Liver (tissue), 9 donors: Measurements from ENCODE around the gene ST6GALNAC3. TPM values are rescaled to one million over a fixed set of nuclear protein-coding genes. Genes with fewer than 3 reads are reported as not detected.

ENCODE experiments used
- DNase-seq: peaks from one replicate; pipeline ENCODE4 v3.0.0-alpha.2; 2017; ENCODE audit warnings: low spot score
- H3K27ac ChIP-seq, 2 donors: one replicate each; pipeline ENCODE4 v1.7.0; 2013; ENCODE audit warnings: inconsistent platforms in 2 of 2, low read length in 2 of 2, control low read depth in 1 of 2, low read depth in 1 of 2, mild to moderate bottlenecking in 1 of 2
- H3K27me3 ChIP-seq, 4 donors: one replicate each; pipeline versions ENCODE4 v1.6.1 to v1.7.0; 2013; ENCODE audit warnings: low read length in 3 of 4, inconsistent platforms in 1 of 4, mild to moderate bottlenecking in 1 of 4, moderate library complexity in 1 of 4; ENCODE audit not compliant: control insufficient read depth in 4 of 4, insufficient read depth in 4 of 4
- H3K36me3 ChIP-seq, 4 donors: one replicate each; pipeline versions ENCODE4 v1.6.1 to v1.7.0; 2013; ENCODE audit warnings: low read length in 3 of 4, mild to moderate bottlenecking in 3 of 4, low read depth in 1 of 4, moderate library complexity in 1 of 4; ENCODE audit not compliant: control insufficient read depth in 4 of 4, insufficient read depth in 3 of 4
- H3K4me1 ChIP-seq, 4 donors: one replicate each; pipeline versions ENCODE4 v1.6.1 to v1.7.0; 2013; ENCODE audit warnings: low read length in 3 of 4, mild to moderate bottlenecking in 3 of 4, moderate library complexity in 1 of 4; ENCODE audit not compliant: control insufficient read depth in 4 of 4, insufficient read depth in 4 of 4
- H3K4me3 ChIP-seq, 3 donors: one replicate each; pipeline versions ENCODE4 v1.6.1 to v1.7.0; 2013; ENCODE audit warnings: low read length in 3 of 3, control low read depth in 1 of 3, low read depth in 1 of 3, mild to moderate bottlenecking in 1 of 3
- H3K9ac ChIP-seq, 2 donors: one replicate each; pipeline ENCODE4 v1.7.0; 2013; ENCODE audit warnings: low read length in 2 of 2, mild to moderate bottlenecking in 2 of 2, moderate library complexity in 2 of 2, control low read depth in 1 of 2, low read depth in 1 of 2
- H3K9me3 ChIP-seq, 4 donors: one replicate each; pipeline versions ENCODE4 v1.6.1 to v1.7.0; 2013; ENCODE audit warnings: low read length in 3 of 4; ENCODE audit not compliant: control insufficient read depth in 4 of 4
- ATF3 ChIP-seq: IDR thresholded peaks from 2 replicates; pipeline ENCODE4 v1.6.1; 2016; ENCODE audit warnings: antibody characterized with exemption
- CTCF ChIP-seq: fragments of 150-350 bp; IDR thresholded peaks from 2 replicates; pipeline ENCODE4 v1.5.1; 2017; ENCODE audit warnings: improper control_type of control experiment, low read depth, low read length; ENCODE audit not compliant: missing input control
- EGR1 ChIP-seq, 2 donors: IDR thresholded peaks; 2 replicates each; pipeline ENCODE4 v1.6.1; 2016 to 2018; ENCODE audit warnings: antibody characterized with exemption in 2 of 2, low read depth in 2 of 2
- FOXA1 ChIP-seq: IDR thresholded peaks from 2 replicates; pipeline ENCODE4 v1.6.1; 2016; ENCODE audit warnings: antibody characterized with exemption
- FOXA2 ChIP-seq: IDR thresholded peaks from 2 replicates; pipeline ENCODE4 v1.6.1; 2016; ENCODE audit warnings: antibody characterized with exemption
- GABPA ChIP-seq, 2 donors: IDR thresholded peaks in 1 of 2; conservative IDR thresholded peaks in 1 of 2; 2 replicates each; pipeline ENCODE4 v1.6.1; 2016; ENCODE audit warnings: antibody characterized with exemption in 2 of 2, mild to moderate bottlenecking in 1 of 2, moderate library complexity in 1 of 2
- HNF4A ChIP-seq, 2 donors: conservative IDR thresholded peaks; 2 replicates each; pipeline ENCODE4 v1.6.1; 2016; ENCODE audit warnings: antibody characterized with exemption in 2 of 2, mild to moderate bottlenecking in 2 of 2
- HNF4G ChIP-seq: IDR thresholded peaks from 2 replicates; pipeline ENCODE4 v1.6.1; 2016; ENCODE audit warnings: antibody characterized with exemption
- JUND ChIP-seq, 2 donors: IDR thresholded peaks; 2 replicates each; pipeline ENCODE4 v1.6.1; 2016; ENCODE audit warnings: antibody characterized with exemption in 2 of 2
- MAX ChIP-seq: IDR thresholded peaks from 2 replicates; pipeline ENCODE4 v1.6.1; 2016; ENCODE audit warnings: antibody characterized with exemption
- NR2F2 ChIP-seq: IDR thresholded peaks from 2 replicates; pipeline ENCODE4 v1.6.1; 2016; ENCODE audit warnings: antibody characterized with exemption
- RAD21 ChIP-seq, 2 donors: IDR thresholded peaks; 2 replicates each; pipeline ENCODE4 v1.6.1; 2016; ENCODE audit warnings: antibody characterized with exemption in 2 of 2, mild to moderate bottlenecking in 2 of 2
- REST ChIP-seq: IDR thresholded peaks from 2 replicates; pipeline ENCODE4 v1.6.1; 2016; ENCODE audit warnings: antibody characterized with exemption, mild to moderate bottlenecking
- RXRA ChIP-seq, 2 donors: IDR thresholded peaks; 2 replicates each; pipeline ENCODE4 v1.6.1; 2017 to 2018; ENCODE audit warnings: antibody characterized with exemption in 2 of 2, mild to moderate bottlenecking in 1 of 2
- SP1 ChIP-seq: IDR thresholded peaks from 2 replicates; pipeline ENCODE4 v1.6.1; 2018; ENCODE audit warnings: antibody characterized with exemption, mild to moderate bottlenecking
- TAF1 ChIP-seq: conservative IDR thresholded peaks from 2 replicates; pipeline ENCODE4 v1.6.1; 2016; ENCODE audit warnings: antibody characterized with exemption, mild to moderate bottlenecking
- YY1 ChIP-seq: IDR thresholded peaks from 2 replicates; pipeline ENCODE4 v1.6.1; 2016; ENCODE audit warnings: antibody characterized with exemption, mild to moderate bottlenecking
- ZBTB33 ChIP-seq: IDR thresholded peaks from 2 replicates; pipeline ENCODE4 v1.6.1; 2016; ENCODE audit warnings: antibody characterized with exemption
- WGBS: extraction: QIAGEN DNeasy Blood & Tissue Kit; methylation state at CpG from one replicate; pipeline ENCODE4 v1.1.7; 2013; 5-methylcytosine and 5-hydroxymethylcytosine counted together
- polyA plus RNA-seq, 2 donors: library from polyadenylated mRNA; stranded (reverse) in 1 of 2; unstranded in 1 of 2; fragments of 200-250 nt in 1 of 2; fragments of >200 nt in 1 of 2; fragmentation: Nextera tagmentation in 1 of 2; extraction: Ambion mirVana in 1 of 2; gene quantifications; one replicate each; pipeline versions ENCODE4 v1.2.1 to v1.2.3, GENCODE V29; 2013 to 2015
- total RNA-seq, 2 donors: library from RNA; depleted of rRNA; stranded (reverse); fragments of >200 nt; gene quantifications; one replicate each; pipeline ENCODE4 v1.2.3, GENCODE V29; 2014
- donor health status: healthy.
- donor health status: healthy.
- donor health status: healthy.
- donor health status: healthy.
- donor health status: healthy.

Gene ST6GALNAC3
- total and polyA plus RNA-seq, 4 donors = 1.2 to 5.0 (median 3.2) TPM

GRCh38 chr1:76125473-76126219 lies 51.1 kb downstream of the ST6GALNAC3 start:
- Histone ChIP-seq H3K9me3 (peaks cover 0 to 2% (median 0%) of the 10 kb centered on the region in 4 donors), H3K4me3 (no peak overlapping the region), H3K4me1 (no peaks in the 10 kb centered on the region), H3K27me3 (no peaks in the 10 kb centered on the region), H3K36me3 (no peaks in the 10 kb centered on the region), H3K9ac (no peak overlapping the region), H3K27ac (no peak overlapping the region)
- WGBS = 88% methylated on average over 3 of the region's 3 CpGs
- TF ChIP-seq RXRA (IDR thresholded peaks at IDR 0.05) (no peak), FOXA2 (no peak), SP1 (no peak), GABPA (IDR thresholded peaks at IDR 0.05 in 1 of 2, conservative IDR thresholded peaks at IDR 0.05 in 1 of 2) (no peak), TAF1 (no peak), REST (no peak)
- no peak for DNase-seq

GRCh38 chr1:76128096-76128495 lies 53.5 kb downstream of the ST6GALNAC3 start:
- no peaks in the 10 kb centered on the region for H3K36me3 ChIP-seq
- 87% methylated on average over 5 of the region's 5 CpGs for WGBS
- H3K4me1 ChIP-seq = no peaks in the 10 kb centered on the region
- peaks cover 0 to 2% (median 0%) of the 10 kb centered on the region in 4 donors for H3K9me3 ChIP-seq
- H3K4me3 ChIP-seq = no peak overlapping the region
- H3K27me3 ChIP-seq = no peaks in the 10 kb centered on the region
- TF ChIP-seq EGR1 (IDR thresholded peaks at IDR 0.05; ENCODE audit: low read depth in 2 of 2) (no peak), ATF3 (no peak), TAF1 (no peak), ZBTB33 (no peak), SP1 (no peak), CTCF (no peak), HNF4A (conservative IDR thresholded peaks at IDR 0.05) (no peak), RXRA (IDR thresholded peaks at IDR 0.05) (no peak), MAX (no peak), HNF4G (no peak), FOXA2 (no peak), REST (no peak), FOXA1 (no peak), GABPA (IDR thresholded peaks at IDR 0.05 in 1 of 2, conservative IDR thresholded peaks at IDR 0.05 in 1 of 2) (no peak), JUND (IDR thresholded peaks at IDR 0.05) (no peak), RAD21 (IDR thresholded peaks at IDR 0.05) (no peak), YY1 (no peak), NR2F2 (no peak)
- H3K9ac ChIP-seq = no peak overlapping the region
- no peak for DNase-seq
- H3K27ac ChIP-seq = no peak overlapping the region
